Activated T-cell treated with anti-CD3 and anti-CD28 coated beads, Interleukin-2, amount 50 U/mL, for 24 hours (primary cell): ENCODE results near the gene SRI.
"Not testable (repeated sequence)": the region's sequence is repeated elsewhere in the genome, so short reads cannot be mapped to it uniquely, and the experiment has no call there.

Source experiments
- DNase-seq: peaks from one replicate; pipeline ENCODE4 v3.0.0-alpha.2; 2020
- H3K27ac Mint-ChIP-seq: 2 replicates; pipeline ENCODE4 v1.8.0; 2020; ENCODE audit warnings: mild to moderate bottlenecking, mixed read lengths
- H3K27me3 Mint-ChIP-seq: 2 replicates; pipeline ENCODE4 v1.8.0; 2020; ENCODE audit warnings: mixed read lengths
- H3K36me3 Mint-ChIP-seq: 2 replicates; pipeline ENCODE4 v1.8.0; 2020; ENCODE audit warnings: low read depth, mixed read lengths
- H3K4me1 Mint-ChIP-seq: 2 replicates; pipeline ENCODE4 v1.8.0; 2020; ENCODE audit warnings: low read depth, mixed read lengths
- H3K4me3 Mint-ChIP-seq: 2 replicates; pipeline ENCODE4 v1.8.0; 2020; ENCODE audit warnings: mild to moderate bottlenecking, moderate library complexity, mixed read lengths
- H3K9me3 Mint-ChIP-seq: 2 replicates; pipeline ENCODE4 v1.8.0; 2020; ENCODE audit warnings: mixed read lengths

SRI gene

DNA sequence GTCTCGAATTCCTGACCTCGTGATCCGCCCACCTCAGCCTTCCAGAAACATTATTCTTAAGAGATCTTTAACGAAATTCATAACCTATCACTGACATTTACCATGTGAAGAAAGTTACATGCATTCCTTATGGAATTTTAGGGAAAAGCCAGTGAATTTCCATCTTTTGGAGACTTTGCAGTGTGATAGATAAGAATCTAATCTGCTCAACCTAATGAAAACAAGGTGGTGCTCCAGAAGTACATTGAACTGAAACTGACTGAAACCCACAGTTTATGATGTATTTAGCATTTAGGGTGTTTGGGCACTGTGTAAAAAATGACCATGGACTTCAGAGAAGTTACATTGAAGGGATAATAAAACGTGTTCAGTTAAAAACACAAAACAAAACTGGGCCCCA is 43.6 kb downstream of the SRI start:
- Mint-ChIP-seq H3K9me3 (no peaks in the 10 kb centered on the region), H3K27me3 (no peaks in the 10 kb centered on the region), H3K36me3 (no peaks in the 10 kb centered on the region), H3K4me3 (no peak overlapping the region), H3K27ac (no peak overlapping the region), H3K4me1 (no peaks in the 10 kb centered on the region)
- no peak for DNase-seq

DNA sequence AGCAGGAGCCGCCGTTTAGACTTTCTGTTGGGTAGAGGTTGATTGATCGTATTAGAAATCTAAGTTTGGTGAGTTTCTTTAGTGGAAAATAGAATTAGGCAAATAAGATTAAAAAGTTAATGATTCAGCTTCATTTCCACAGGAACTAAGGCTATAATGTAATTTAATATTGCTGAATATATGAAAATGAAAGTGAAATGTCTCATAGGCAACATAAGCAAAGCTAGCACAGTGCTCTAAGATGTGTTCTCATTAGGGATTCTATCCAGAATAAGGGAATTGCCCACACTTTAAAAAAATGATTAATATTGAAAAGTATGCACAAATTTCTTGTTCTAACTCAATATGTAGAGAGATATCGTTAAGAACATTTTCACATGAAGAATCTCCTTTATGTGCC is 47.0 kb downstream of the SRI start:
- H3K36me3 Mint-ChIP-seq: no peaks in the 10 kb centered on the region
- no peaks in the 10 kb centered on the region for H3K27me3 Mint-ChIP-seq
- H3K4me3 Mint-ChIP-seq: no peak overlapping the region
- H3K27ac Mint-ChIP-seq: no peak overlapping the region
- no peak for DNase-seq
- H3K9me3 Mint-ChIP-seq: no peaks in the 10 kb centered on the region
- no peaks in the 10 kb centered on the region for H3K4me1 Mint-ChIP-seq

GRCh38 chr7:88169717-88170320 is 50.0 kb downstream of the SRI start:
- Mint-ChIP-seq H3K27me3 (no peaks in the 10 kb centered on the region), H3K36me3 (no peaks in the 10 kb centered on the region), H3K4me1 (no peaks in the 10 kb centered on the region), H3K27ac (no peak overlapping the region), H3K4me3 (no peak overlapping the region), H3K9me3 (no peaks in the 10 kb centered on the region)
- DNase-seq: no peak

DNA sequence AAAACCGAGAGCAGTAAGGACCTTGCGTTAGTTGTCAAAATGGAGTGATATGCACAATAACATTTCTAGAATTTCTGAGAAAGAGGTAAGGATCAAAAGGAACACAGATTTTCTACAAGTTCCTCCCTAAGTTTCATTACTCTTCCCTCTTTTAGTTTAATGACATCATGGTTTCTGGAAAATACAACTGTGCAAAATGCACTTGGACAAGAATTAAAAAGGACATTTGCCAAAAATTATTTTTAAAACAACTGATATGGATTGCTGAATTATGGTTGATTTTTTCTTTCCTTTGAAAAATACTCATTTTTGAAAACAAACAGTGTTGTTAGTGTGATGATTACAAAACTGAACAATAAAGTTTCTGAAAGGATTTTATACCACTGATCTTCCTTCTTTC is 52.1 kb downstream of the SRI start:
- no peak for DNase-seq
- H3K27me3 Mint-ChIP-seq: no peaks in the 10 kb centered on the region
- no peaks in the 10 kb centered on the region for H3K36me3 Mint-ChIP-seq
- H3K27ac Mint-ChIP-seq: no peak overlapping the region
- H3K4me1 Mint-ChIP-seq: no peaks in the 10 kb centered on the region
- H3K4me3 Mint-ChIP-seq: no peak overlapping the region
- no peaks in the 10 kb centered on the region for H3K9me3 Mint-ChIP-seq

GRCh38 chr7:88167223-88167622 is 52.6 kb downstream of the SRI start:
- Mint-ChIP-seq H3K9me3 (no peaks in the 10 kb centered on the region), H3K36me3 (no peaks in the 10 kb centered on the region), H3K4me3 (no peak overlapping the region), H3K4me1 (no peaks in the 10 kb centered on the region), H3K27me3 (no peaks in the 10 kb centered on the region), H3K27ac (no peak overlapping the region)
- DNase-seq: no peak

DNA sequence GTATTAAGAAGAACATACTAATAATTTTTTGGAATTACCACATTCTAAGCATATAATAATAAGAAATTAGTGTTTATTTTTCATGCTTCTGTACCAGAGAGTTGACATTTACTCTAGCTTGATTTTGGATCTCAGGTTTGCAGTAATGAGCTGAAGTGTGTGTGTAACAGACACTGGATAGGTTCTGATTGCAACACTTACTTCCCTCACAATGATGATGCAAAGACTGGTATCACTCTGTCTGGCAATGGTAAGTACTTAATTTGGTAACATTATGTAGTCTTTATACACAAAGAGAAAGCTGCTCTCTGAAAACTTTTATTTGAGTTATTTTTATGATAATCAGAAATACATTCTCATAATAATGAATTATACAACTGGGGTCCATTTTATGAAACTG is 54.1 kb downstream of the SRI start:
- Mint-ChIP-seq H3K36me3 (no peaks in the 10 kb centered on the region), H3K27me3 (no peaks in the 10 kb centered on the region), H3K9me3 (peaks cover 3% of the 10 kb centered on the region), H3K4me1 (no peaks in the 10 kb centered on the region), H3K27ac (no peak overlapping the region), H3K4me3 (no peak overlapping the region)
- no peak for DNase-seq

- DNase-seq: not testable (repeated sequence)
These were observed 60.1 kb downstream of the SRI start for GRCh38 chr7:88159741-88160140.

GRCh38 chr7:88156356-88156755 is 63.5 kb downstream of the SRI start:
- peaks cover 21% of the 10 kb centered on the region for H3K9me3 Mint-ChIP-seq
- no peaks in the 10 kb centered on the region for H3K27me3 Mint-ChIP-seq
- H3K36me3 Mint-ChIP-seq: peaks cover 37% of the 10 kb centered on the region
- no peak overlapping the region for H3K4me3 Mint-ChIP-seq
- no peak for DNase-seq
- H3K27ac Mint-ChIP-seq: no peak overlapping the region
- no peaks in the 10 kb centered on the region for H3K4me1 Mint-ChIP-seq

More at GRCh38 chr7:88159741-88160140, 60.1 kb downstream of the SRI start:
- H3K4me1 Mint-ChIP-seq, H3K27ac Mint-ChIP-seq, H3K27me3 Mint-ChIP-seq, H3K4me3 Mint-ChIP-seq: not testable (repeated sequence)
- peaks cover 26% of the 10 kb centered on the region for H3K36me3 Mint-ChIP-seq
- H3K9me3 Mint-ChIP-seq: peaks cover 24% of the 10 kb centered on the region

DNA sequence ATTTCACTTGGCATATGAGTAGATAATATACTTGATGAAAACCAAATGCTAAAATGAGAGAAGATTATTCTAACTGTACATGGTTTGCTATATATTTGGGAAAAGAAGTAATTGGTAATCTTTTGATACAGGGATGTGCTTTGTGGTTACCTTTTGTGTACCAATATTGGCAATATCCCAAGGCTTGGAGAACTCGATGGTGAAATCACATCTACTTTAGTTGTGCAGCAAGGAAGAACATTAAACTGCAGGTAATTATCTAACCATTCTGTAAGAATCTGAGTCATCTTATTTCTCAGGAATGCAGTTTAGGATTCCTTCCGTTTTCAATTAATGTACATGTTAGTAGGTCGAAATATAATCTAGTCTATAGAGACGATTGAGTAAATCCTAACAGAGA is 64.1 kb downstream of the SRI start:
- Mint-ChIP-seq H3K27me3 (no peaks in the 10 kb centered on the region), H3K4me1 (no peaks in the 10 kb centered on the region), H3K27ac (no peak overlapping the region), H3K9me3 (peaks cover 21% of the 10 kb centered on the region), H3K36me3 (peaks cover 42% of the 10 kb centered on the region), H3K4me3 (no peak overlapping the region)
- no peak for DNase-seq
